ENCODE measurements around the gene AXIN2.

AXIN2 gene

DNA sequence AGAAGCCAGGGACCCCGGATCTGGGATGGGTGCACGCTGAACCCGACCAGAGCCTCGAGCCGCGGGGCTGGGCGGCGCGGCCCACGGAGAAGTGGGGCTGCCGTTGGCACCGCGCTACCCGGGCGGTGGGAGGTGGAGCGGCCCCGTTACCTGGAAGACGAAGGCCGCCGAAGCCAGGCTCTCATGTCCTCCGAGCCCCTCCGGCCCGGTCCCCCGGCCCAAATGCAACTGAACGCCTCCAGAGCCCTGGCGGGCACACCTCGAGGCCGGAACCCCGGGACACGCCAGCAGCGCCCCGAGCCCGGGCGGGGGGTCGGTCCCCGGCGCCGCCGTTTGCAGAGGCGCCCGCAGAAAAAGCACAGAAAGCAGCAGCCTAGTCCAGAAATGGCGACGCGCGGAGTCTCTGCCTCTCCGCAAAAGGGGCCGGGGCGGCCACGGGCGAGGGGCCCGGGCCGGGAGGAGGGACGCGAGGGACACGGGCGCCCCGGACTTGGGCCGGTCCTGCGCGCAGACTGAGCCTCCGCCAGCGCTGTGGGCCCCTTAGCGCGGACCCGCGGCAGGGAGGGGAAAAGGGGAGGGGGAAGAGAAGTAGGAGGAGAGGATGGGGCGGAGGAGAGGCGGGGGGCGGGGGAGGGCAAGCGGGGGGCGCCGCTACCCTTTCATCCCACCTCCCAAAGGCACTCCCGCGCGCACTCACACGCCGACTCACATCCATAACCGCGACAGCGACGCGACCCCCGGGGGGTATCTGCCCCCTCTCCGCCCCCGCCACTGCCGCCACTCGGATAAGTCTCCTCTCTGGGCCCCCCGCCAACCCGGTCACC, 1.4 kb downstream of the AXIN2 start (continued):
- TF ChIP-seq, protein P1, sequence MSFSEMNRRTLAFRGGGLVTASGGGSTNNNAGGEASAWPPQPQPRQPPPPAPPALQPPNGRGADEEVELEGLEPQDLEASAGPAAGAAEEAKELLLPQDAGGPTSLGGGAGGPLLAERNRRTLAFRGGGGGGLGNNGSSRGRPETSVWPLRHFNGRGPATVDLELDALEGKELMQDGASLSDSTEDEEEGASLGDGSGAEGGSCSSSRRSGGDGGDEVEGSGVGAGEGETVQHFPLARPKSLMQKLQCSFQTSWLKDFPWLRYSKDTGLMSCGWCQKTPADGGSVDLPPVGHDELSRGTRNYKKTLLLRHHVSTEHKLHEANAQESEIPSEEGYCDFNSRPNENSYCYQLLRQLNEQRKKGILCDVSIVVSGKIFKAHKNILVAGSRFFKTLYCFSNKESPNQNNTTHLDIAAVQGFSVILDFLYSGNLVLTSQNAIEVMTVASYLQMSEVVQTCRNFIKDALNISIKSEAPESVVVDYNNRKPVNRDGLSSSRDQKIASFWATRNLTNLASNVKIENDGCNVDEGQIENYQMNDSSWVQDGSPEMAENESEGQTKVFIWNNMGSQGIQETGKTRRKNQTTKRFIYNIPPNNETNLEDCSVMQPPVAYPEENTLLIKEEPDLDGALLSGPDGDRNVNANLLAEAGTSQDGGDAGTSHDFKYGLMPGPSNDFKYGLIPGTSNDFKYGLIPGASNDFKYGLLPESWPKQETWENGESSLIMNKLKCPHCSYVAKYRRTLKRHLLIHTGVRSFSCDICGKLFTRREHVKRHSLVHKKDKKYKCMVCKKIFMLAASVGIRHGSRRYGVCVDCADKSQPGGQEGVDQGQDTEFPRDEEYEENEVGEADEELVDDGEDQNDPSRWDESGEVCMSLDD (tag by site-specific recombination; IDR thresholded peaks at IDR 0.05): peak; percentile 74
- peak; percentile 45; the same call in 1 of the 2 replicates for TF ChIP-seq ZNF335 (tag by site-specific recombination; conservative IDR thresholded peaks at IDR 0.05)
- TF ChIP-seq, protein P2, sequence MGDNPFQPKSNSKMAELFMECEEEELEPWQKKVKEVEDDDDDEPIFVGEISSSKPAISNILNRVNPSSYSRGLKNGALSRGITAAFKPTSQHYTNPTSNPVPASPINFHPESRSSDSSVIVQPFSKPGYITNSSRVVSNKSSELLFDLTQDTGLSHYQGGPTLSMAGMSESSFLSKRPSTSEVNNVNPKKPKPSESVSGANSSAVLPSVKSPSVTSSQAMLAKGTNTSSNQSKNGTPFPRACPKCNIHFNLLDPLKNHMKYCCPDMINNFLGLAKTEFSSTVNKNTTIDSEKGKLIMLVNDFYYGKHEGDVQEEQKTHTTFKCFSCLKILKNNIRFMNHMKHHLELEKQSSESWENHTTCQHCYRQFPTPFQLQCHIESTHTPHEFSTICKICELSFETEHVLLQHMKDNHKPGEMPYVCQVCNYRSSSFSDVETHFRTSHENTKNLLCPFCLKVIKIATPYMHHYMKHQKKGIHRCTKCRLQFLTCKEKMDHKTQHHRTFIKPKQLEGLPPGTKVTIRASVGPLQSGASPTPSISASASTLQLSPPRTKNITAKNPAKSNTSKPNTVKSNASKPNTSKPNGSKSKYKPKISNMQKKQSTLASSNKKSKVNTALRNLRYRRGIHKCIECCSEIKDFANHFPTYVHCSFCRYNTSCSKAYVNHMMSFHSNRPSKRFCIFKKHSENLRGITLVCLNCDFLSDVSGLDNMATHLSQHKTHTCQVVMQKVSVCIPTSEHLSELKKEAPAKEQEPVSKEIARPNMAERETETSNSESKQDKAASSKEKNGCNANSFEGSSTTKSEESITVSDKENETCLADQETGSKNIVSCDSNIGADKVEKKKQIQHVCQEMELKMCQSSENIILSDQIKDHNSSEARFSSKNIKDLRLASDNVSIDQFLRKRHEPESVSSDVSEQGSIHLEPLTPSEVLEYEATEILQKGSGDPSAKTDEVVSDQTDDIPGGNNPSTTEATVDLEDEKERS (tag by site-specific recombination; IDR thresholded peaks at IDR 0.05): no peak
- TF ChIP-seq ZNF707 (tag by site-specific recombination; IDR thresholded peaks at IDR 0.05): no peak
- no peak for TF ChIP-seq KLF7 (tag by site-specific recombination; IDR thresholded peaks at IDR 0.05; ENCODE audit: borderline replicate concordance)
- no peak for TF ChIP-seq ZSCAN23 (tag by site-specific recombination; IDR thresholded peaks at IDR 0.05)
- no peak for TF ChIP-seq ZNF121 (tag by site-specific recombination; IDR thresholded peaks at IDR 0.05)
- no peak for TF ChIP-seq ZNF48 (tag by site-specific recombination; IDR thresholded peaks at IDR 0.05)
- TF ChIP-seq ZNF169 (tag by site-specific recombination; IDR thresholded peaks at IDR 0.05): no peak
- TF ChIP-seq, protein P3, sequence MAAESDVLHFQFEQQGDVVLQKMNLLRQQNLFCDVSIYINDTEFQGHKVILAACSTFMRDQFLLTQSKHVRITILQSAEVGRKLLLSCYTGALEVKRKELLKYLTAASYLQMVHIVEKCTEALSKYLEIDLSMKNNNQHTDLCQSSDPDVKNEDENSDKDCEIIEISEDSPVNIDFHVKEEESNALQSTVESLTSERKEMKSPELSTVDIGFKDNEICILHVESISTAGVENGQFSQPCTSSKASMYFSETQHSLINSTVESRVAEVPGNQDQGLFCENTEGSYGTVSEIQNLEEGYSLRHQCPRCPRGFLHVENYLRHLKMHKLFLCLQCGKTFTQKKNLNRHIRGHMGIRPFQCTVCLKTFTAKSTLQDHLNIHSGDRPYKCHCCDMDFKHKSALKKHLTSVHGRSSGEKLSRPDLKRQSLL (tag by site-specific recombination; IDR thresholded peaks at IDR 0.05): no peak
- TF ChIP-seq ZNF544 (tag by site-specific recombination; IDR thresholded peaks at IDR 0.05): no peak
- TF ChIP-seq ZNF677 (tag by site-specific recombination; IDR thresholded peaks at IDR 0.05): no peak
- TF ChIP-seq ZNF155 (tag by site-specific recombination; IDR thresholded peaks at IDR 0.05): no peak
- TF ChIP-seq ZNF433 (tag by site-specific recombination; IDR thresholded peaks at IDR 0.05; ENCODE audit: low read depth): no peak
- peak; percentile 91 for TF ChIP-seq ZFP69B (tag by site-specific recombination; IDR thresholded peaks at IDR 0.05)
- TF ChIP-seq ZNF521 (tag by site-specific recombination; IDR thresholded peaks at IDR 0.05): no peak
- no peak for TF ChIP-seq ZNF561 (tag by site-specific recombination; IDR thresholded peaks at IDR 0.05; ENCODE audit: borderline replicate concordance)
- TF ChIP-seq, protein P4, sequence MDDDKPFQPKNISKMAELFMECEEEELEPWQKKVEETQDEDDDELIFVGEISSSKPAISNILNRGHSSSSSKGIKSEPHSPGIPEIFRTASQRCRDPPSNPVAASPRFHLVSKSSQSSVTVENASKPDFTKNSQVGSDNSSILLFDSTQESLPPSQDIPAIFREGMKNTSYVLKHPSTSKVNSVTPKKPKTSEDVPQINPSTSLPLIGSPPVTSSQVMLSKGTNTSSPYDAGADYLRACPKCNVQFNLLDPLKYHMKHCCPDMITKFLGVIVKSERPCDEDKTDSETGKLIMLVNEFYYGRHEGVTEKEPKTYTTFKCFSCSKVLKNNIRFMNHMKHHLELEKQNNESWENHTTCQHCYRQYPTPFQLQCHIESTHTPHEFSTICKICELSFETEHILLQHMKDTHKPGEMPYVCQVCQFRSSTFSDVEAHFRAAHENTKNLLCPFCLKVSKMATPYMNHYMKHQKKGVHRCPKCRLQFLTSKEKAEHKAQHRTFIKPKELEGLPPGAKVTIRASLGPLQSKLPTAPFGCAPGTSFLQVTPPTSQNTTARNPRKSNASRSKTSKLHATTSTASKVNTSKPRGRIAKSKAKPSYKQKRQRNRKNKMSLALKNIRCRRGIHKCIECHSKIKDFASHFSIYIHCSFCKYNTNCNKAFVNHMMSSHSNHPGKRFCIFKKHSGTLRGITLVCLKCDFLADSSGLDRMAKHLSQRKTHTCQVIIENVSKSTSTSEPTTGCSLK (tag by site-specific recombination; IDR thresholded peaks at IDR 0.05): no peak
- no peak for TF ChIP-seq OSR2 (tag by site-specific recombination; IDR thresholded peaks at IDR 0.05)
- no peak for TF ChIP-seq HOXC10 (CRISPR knock-in tag; IDR thresholded peaks at IDR 0.05)
- 0 out of 2 replicates have a peak, but pooled peaks have one; percentile 33 for TF ChIP-seq YY1 (tag by site-specific recombination; IDR thresholded peaks at IDR 0.05)
- TF ChIP-seq, protein P5, sequence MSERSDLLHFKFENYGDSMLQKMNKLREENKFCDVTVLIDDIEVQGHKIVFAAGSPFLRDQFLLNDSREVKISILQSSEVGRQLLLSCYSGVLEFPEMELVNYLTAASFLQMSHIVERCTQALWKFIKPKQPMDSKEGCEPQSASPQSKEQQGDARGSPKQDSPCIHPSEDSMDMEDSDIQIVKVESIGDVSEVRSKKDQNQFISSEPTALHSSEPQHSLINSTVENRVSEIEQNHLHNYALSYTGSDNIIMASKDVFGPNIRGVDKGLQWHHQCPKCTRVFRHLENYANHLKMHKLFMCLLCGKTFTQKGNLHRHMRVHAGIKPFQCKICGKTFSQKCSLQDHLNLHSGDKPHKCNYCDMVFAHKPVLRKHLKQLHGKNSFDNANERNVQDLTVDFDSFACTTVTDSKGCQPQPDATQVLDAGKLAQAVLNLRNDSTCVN (tag by site-specific recombination; optimal IDR thresholded peaks at IDR 0.05): peak; percentile 82
- TF ChIP-seq, protein P6, sequence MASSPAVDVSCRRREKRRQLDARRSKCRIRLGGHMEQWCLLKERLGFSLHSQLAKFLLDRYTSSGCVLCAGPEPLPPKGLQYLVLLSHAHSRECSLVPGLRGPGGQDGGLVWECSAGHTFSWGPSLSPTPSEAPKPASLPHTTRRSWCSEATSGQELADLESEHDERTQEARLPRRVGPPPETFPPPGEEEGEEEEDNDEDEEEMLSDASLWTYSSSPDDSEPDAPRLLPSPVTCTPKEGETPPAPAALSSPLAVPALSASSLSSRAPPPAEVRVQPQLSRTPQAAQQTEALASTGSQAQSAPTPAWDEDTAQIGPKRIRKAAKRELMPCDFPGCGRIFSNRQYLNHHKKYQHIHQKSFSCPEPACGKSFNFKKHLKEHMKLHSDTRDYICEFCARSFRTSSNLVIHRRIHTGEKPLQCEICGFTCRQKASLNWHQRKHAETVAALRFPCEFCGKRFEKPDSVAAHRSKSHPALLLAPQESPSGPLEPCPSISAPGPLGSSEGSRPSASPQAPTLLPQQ (tag by site-specific recombination; IDR thresholded peaks at IDR 0.05): peak; percentile 97
- TF ChIP-seq, protein P7, sequence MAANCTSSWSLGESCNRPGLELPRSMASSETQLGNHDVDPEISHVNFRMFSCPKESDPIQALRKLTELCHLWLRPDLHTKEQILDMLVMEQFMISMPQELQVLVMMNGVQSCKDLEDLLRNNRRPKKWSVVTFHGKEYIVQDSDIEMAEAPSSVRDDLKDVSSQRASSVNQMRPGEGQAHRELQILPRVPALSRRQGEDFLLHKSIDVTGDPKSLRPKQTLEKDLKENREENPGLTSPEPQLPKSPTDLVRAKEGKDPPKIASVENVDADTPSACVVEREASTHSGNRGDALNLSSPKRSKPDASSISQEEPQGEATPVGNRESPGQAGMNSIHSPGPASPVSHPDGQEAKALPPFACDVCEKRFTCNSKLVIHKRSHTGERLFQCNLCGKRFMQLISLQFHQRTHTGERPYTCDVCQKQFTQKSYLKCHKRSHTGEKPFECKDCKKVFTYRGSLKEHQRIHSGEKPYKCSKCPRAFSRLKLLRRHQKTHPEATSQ (tag by site-specific recombination; IDR thresholded peaks at IDR 0.05): no peak
- peak; percentile 60 for TF ChIP-seq ZBTB8A (tag by site-specific recombination; IDR thresholded peaks at IDR 0.05)
